Fibroblast of lung (primary cell): Measurements from ENCODE around the gene IGF2R.

Experiments
- EZH2 ChIP-seq: IDR thresholded peaks from 2 replicates; pipeline ENCODE4 v1.5.1; 2012; ENCODE audit warnings: low read length, control low read depth, mild to moderate bottlenecking; ENCODE audit errors: missing control alignments
- TF ChIP-seq, protein P1 (sequence below), 2 donors: IDR thresholded peaks in 1 of 2; conservative IDR thresholded peaks in 1 of 2; 1 replicate in 1 of 2; 2 replicates in 1 of 2; pipeline ENCODE4 v1.5.1; 2011 to 2012; ENCODE audit warnings: low read length in 2 of 2, control low read depth in 1 of 2, inconsistent platforms in 1 of 2, low read depth in 1 of 2, mild to moderate bottlenecking in 1 of 2

DNA sequence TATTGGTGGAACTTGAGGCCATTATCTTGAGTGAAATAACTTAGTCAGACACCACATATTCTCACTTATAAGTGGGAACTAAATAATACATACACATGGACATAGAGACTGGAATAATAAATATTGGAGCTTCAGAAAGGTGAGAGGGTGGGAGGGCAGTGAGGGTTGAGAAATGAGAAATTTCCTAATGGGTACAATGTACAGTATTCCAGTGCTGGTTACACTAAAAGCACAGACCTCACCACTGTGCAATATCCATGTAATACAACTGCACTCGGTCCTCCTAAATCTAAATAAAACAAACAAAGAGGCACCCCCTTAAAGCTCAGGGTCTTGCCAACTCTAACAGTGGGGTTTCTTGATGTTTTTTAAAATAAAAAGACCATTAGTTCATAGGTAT lies 53.2 kb downstream of the IGF2R start:
- TF ChIP-seq, protein P1, sequence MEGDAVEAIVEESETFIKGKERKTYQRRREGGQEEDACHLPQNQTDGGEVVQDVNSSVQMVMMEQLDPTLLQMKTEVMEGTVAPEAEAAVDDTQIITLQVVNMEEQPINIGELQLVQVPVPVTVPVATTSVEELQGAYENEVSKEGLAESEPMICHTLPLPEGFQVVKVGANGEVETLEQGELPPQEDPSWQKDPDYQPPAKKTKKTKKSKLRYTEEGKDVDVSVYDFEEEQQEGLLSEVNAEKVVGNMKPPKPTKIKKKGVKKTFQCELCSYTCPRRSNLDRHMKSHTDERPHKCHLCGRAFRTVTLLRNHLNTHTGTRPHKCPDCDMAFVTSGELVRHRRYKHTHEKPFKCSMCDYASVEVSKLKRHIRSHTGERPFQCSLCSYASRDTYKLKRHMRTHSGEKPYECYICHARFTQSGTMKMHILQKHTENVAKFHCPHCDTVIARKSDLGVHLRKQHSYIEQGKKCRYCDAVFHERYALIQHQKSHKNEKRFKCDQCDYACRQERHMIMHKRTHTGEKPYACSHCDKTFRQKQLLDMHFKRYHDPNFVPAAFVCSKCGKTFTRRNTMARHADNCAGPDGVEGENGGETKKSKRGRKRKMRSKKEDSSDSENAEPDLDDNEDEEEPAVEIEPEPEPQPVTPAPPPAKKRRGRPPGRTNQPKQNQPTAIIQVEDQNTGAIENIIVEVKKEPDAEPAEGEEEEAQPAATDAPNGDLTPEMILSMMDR (conservative IDR thresholded peaks at IDR 0.05 in 1 of 2, IDR thresholded peaks at IDR 0.05 in 1 of 2; ENCODE audit: low read depth in 1 of 2, low read length in 2 of 2) = no peak
- TF ChIP-seq EZH2 = no peak
